ENCODE data around the gene PLCH1. TPM values are rescaled to one million over a fixed set of nuclear protein-coding genes. Genes with fewer than 3 reads are reported as not detected.

The PLCH1 gene
- total and polyA plus RNA-seq, 4 donors = 0.03 to 1.0 (median 0.22) TPM

- Histone ChIP-seq H3K36me3 (ENCODE audit: control insufficient read depth in 4 of 4, insufficient read depth in 3 of 4, low read depth in 1 of 4, low read length in 3 of 4) (no peaks in the 10 kb centered on the region), H3K4me1 (ENCODE audit: control insufficient read depth in 4 of 4, insufficient read depth in 4 of 4, low read length in 3 of 4) (no peaks in the 10 kb centered on the region), H3K27ac (ENCODE audit: low read depth in 1 of 2, low read length in 2 of 2) (no peak overlapping the region), H3K4me3 (ENCODE audit: low read depth in 1 of 3, low read length in 3 of 3) (no peak overlapping the region), H3K9ac (ENCODE audit: low read depth in 1 of 2, low read length in 2 of 2) (no peak overlapping the region), H3K9me3 (ENCODE audit: control insufficient read depth in 4 of 4, low read length in 3 of 4) (no peaks in the 10 kb centered on the region), H3K27me3 (ENCODE audit: control insufficient read depth in 4 of 4, insufficient read depth in 4 of 4, low read length in 3 of 4) (no peaks in the 10 kb centered on the region)
- DNase-seq (ENCODE audit: low spot score) = no peak
- TF ChIP-seq HNF4A (conservative IDR thresholded peaks at IDR 0.05) = no peak
- TF ChIP-seq MAX (IDR thresholded peaks at IDR 0.05) = no peak
- no peak for TF ChIP-seq RAD21 (IDR thresholded peaks at IDR 0.05)
- TF ChIP-seq TAF1 (conservative IDR thresholded peaks at IDR 0.05) = no peak
- TF ChIP-seq HNF4G (IDR thresholded peaks at IDR 0.05) = no peak
- TF ChIP-seq JUND (IDR thresholded peaks at IDR 0.05) = no peak
- TF ChIP-seq ATF3 (IDR thresholded peaks at IDR 0.05) = no peak
- TF ChIP-seq FOXA2 (IDR thresholded peaks at IDR 0.05) = no peak
- TF ChIP-seq RXRA (IDR thresholded peaks at IDR 0.05) = no peak
- TF ChIP-seq GABPA (IDR thresholded peaks at IDR 0.05 in 1 of 2, conservative IDR thresholded peaks at IDR 0.05 in 1 of 2) = no peak
- no peak for TF ChIP-seq YY1 (IDR thresholded peaks at IDR 0.05)
- no peak for TF ChIP-seq FOXA1 (IDR thresholded peaks at IDR 0.05)
- no peak for TF ChIP-seq SP1 (IDR thresholded peaks at IDR 0.05)
- TF ChIP-seq ZBTB33 (IDR thresholded peaks at IDR 0.05) = no peak
- TF ChIP-seq REST (IDR thresholded peaks at IDR 0.05) = no peak
- WGBS = 71% methylated on average over 2 of the region's 2 CpGs
Observed at GRCh38 chr3:155441026-155441425, 303.8 kb downstream of the PLCH1 start.

GRCh38 chr3:155435821-155436220 lies 309.1 kb downstream of the PLCH1 start:
- Histone ChIP-seq H3K4me3 (ENCODE audit: low read depth in 1 of 3, low read length in 3 of 3) (no peak overlapping the region), H3K9me3 (ENCODE audit: control insufficient read depth in 4 of 4, low read length in 3 of 4) (no peaks in the 10 kb centered on the region), H3K4me1 (ENCODE audit: control insufficient read depth in 4 of 4, insufficient read depth in 4 of 4, low read length in 3 of 4) (no peaks in the 10 kb centered on the region), H3K27me3 (ENCODE audit: control insufficient read depth in 4 of 4, insufficient read depth in 4 of 4, low read length in 3 of 4) (no peaks in the 10 kb centered on the region), H3K27ac (ENCODE audit: low read depth in 1 of 2, low read length in 2 of 2) (no peak overlapping the region), H3K36me3 (ENCODE audit: control insufficient read depth in 4 of 4, insufficient read depth in 3 of 4, low read depth in 1 of 4, low read length in 3 of 4) (no peaks in the 10 kb centered on the region), H3K9ac (ENCODE audit: low read depth in 1 of 2, low read length in 2 of 2) (no peak overlapping the region)
- DNase-seq (ENCODE audit: low spot score) = no peak
- TF ChIP-seq ZBTB33 (IDR thresholded peaks at IDR 0.05) (no peak), TAF1 (conservative IDR thresholded peaks at IDR 0.05) (no peak), CTCF (IDR thresholded peaks at IDR 0.05; ENCODE audit: low read depth, low read length, missing input control) (no peak), GABPA (IDR thresholded peaks at IDR 0.05 in 1 of 2, conservative IDR thresholded peaks at IDR 0.05 in 1 of 2) (no peak), MAX (IDR thresholded peaks at IDR 0.05) (no peak), RXRA (IDR thresholded peaks at IDR 0.05) (no peak), SP1 (IDR thresholded peaks at IDR 0.05) (no peak), REST (IDR thresholded peaks at IDR 0.05) (no peak), HNF4G (IDR thresholded peaks at IDR 0.05) (no peak), HNF4A (conservative IDR thresholded peaks at IDR 0.05) (no peak), ATF3 (IDR thresholded peaks at IDR 0.05) (no peak), EGR1 (IDR thresholded peaks at IDR 0.05; ENCODE audit: low read depth in 2 of 2) (no peak), FOXA1 (IDR thresholded peaks at IDR 0.05) (no peak)
